IPS DF 4.7 (cell line): ENCODE data around the gene CLIP4.

Experiments
- DNase-seq: peaks from one replicate; pipeline ENCODE4 v3.0.0-alpha.2; 2013; ENCODE audit warnings: low spot score; ENCODE audit errors: extremely low read depth

Gene CLIP4

GRCh38 chr2:29220506-29221270 is 105.5 kb downstream of the CLIP4 start:
- DNase-seq: no peak

GRCh38 chr2:29222381-29223179 is 107.4 kb downstream of the CLIP4 start:
- no peak for DNase-seq

- no peak for DNase-seq
These were observed 108.0 kb downstream of the CLIP4 start for GRCh38 chr2:29223257-29223656.

GRCh38 chr2:29223851-29224692 is 108.9 kb downstream of the CLIP4 start:
- DNase-seq: no peak

- no peak for DNase-seq
These were observed 109.7 kb downstream of the CLIP4 start for GRCh38 chr2:29224693-29225551.

GRCh38 chr2:29225814-29226213 is 110.6 kb downstream of the CLIP4 start:
- DNase-seq: no peak

- no peak for DNase-seq
These were observed 111.2 kb downstream of the CLIP4 start for GRCh38 chr2:29226375-29226774.

- DNase-seq: no peak
These were observed 111.6 kb downstream of the CLIP4 start for GRCh38 chr2:29226808-29227207.

- DNase-seq: no peak
These were observed 112.9 kb downstream of the CLIP4 start for GRCh38 chr2:29227935-29228675.

GRCh38 chr2:29228947-29229346 is 113.7 kb downstream of the CLIP4 start:
- DNase-seq: no peak

- DNase-seq: no peak
These were observed 114.4 kb downstream of the CLIP4 start for GRCh38 chr2:29229640-29230039.

- no peak for DNase-seq
These were observed 116.8 kb downstream of the CLIP4 start for GRCh38 chr2:29232041-29232440.

- DNase-seq: no peak
These were observed 118.2 kb downstream of the CLIP4 start for GRCh38 chr2:29233428-29233827.

- DNase-seq: no peak
These were observed 120.2 kb downstream of the CLIP4 start for GRCh38 chr2:29235411-29235810.

GRCh38 chr2:29236074-29236473 is 120.9 kb downstream of the CLIP4 start:
- no peak for DNase-seq

- peak; percentile 64 for DNase-seq
These were observed 123.3 kb downstream of the CLIP4 start for GRCh38 chr2:29238497-29238896.
